Stimulated activated CD8-positive, alpha-beta memory T cell treated with anti-CD3 and anti-CD28 coated beads, Interleukin-7, amount 100 ng/mL, for 24 hours (primary cell): ENCODE data around the gene ACKR4.

Experiments used
- DNase-seq: peaks from one replicate; pipeline ENCODE4 v3.0.0-alpha.2; 2020; ENCODE audit warnings: low read depth

The ACKR4 gene

DNA sequence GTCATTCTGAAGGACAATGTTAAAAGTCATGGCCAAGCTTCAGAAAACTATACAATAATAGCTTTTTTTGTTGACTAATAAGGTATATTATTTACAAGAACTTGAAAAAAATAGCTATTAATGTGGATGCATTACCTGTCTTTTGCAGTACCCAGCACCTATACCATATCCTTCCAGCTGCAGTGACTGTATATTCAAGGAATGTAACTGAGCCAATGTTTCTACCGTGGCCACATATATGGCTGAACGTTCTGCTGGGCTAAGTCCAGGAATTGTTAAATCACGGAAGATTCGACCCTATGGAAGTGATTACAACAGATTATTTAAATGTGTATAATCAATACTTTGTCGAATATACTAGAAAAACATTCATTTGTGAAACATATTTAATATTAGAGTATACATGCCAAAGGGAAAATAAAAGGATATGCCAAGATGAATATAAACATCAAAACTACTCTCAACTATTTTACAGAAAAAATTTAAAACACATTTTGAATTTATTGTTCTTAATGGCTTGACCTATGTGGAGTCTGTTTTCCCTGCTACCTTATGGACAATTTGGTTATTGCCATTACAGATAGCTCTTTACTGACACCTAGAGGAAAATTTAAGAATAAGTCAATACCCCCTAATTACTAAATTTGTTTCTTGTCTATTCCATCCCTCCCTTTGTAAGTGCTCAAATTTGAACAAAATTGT lies 44.9 kb downstream of the ACKR4 start:
- DNase-seq = no peak

DNA sequence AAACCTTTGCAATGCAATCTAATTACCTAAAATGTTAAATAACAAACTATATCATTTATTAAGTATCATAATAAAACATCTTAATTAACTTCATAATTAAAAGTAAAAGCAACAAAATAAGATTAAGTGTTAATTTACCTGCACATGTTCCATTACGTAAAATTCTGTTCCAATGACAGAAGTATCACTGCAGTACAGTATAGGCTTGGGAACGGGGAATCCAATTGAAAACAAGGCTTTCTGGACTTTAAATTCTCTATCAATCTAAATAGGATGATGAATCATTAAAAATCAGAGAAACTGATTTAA lies 45.4 kb downstream of the ACKR4 start:
- no peak for DNase-seq

DNA sequence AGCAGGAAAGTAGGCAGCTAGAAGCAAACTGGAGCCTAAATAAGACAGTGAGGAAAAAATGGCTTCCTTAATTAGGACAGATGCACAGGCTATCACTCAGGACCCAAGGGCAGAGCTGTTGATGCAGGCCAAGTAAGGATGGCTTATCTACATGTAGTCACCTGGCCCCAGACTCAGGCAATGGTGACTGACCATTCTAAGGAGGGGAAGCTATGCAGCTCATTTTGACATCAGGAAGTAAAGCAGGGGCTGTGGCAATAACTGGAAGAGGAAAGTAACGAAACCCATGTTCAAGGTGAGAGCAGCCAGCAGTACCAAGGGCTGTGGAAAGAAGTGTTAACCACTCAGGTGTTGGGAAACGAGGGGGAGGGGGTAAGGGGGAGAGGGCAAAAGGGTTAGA lies 46.3 kb downstream of the ACKR4 start:
- DNase-seq = no peak

DNA sequence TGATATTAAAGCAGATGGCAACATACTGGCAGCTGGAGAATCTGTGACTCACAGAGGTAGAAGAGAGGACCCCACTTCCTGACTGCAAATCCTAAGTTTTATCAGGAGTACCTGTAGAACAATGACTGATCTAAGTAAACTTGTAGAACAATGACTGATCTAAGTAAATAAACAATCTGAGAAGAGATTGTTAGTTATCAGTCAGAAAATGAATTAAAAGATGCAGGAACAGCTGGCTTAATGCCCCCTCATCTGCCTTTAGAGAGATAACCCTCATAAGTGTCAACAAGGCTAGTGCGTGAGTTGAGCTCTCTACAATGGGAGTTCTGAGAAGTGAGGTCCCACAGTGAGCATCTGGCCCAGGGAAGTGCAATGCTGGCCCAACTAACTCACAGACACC lies 48.0 kb downstream of the ACKR4 start:
- no peak for DNase-seq

DNA sequence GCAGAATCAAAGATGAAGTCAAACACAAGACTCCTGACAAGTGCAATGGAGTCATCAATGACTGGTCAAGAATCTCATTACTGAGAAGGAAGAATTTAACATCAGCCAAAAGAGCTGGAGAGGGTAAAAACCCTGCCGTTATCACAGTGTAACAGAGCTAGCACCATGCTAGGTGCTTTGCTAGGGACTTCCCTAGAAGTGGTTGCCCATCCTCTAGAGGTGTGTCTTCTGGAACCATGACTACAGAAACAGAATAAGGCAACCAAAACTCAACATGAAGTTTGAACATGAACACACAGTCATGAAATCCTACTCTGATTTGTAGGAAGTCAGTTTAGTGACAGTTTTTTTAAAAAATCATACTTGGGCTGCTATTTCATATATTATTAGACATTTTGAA lies 53.1 kb downstream of the ACKR4 start:
- DNase-seq = no peak
